SK-N-SH (cell line): ENCODE data around the gene CBS. TPM values are rescaled to one million over a fixed set of nuclear protein-coding genes. Genes with fewer than 3 reads are reported as not detected.

ENCODE experiments used
- CTCF ChIA-PET: fragments of 300-600, 350-600 bp; formaldehyde crosslinking; extraction: SDS; loops from one replicate; lab custom pipeline; 2021; lab: Yijun Ruan, JAX
- POLR2A ChIA-PET: fragments of 350-600 bp; sonication (Branson Sonifier 250); formaldehyde crosslinking; extraction: SDS; loops from one replicate; lab custom pipeline; 2020; ENCODE audit warnings: antibody characterized with exemption, inconsistent platforms; lab: Yijun Ruan, JAX
- DNase-seq: peaks from one replicate; pipeline ENCODE4 v3.0.0; 2012
- H2AFZ ChIP-seq: fragments of 200-600 bp; sonication (generic); 2 replicates; pipeline ENCODE4 v1.8.1; 2016; ENCODE audit warnings: antibody characterized with exemption, mild to moderate bottlenecking, low read depth
- H3F3A ChIP-seq: fragments of 200-600 bp; sonication (generic); replicated peaks from 2 replicates; pipeline ENCODE3; 2016; ENCODE audit warnings: antibody characterized with exemption, mild to moderate bottlenecking; ENCODE audit not compliant: insufficient read depth
- H3K27ac ChIP-seq, 2 experiments: fragments of 200-500 bp in 1 of 2; fragments of 200-600 bp in 1 of 2; sonication (Bioruptor generic) in 1 of 2; sonication (generic), shearing (Covaris generic) in 1 of 2; 2 replicates each; pipeline versions ENCODE4 v1.5.1 to v1.6.1; 2014 to 2016; ENCODE audit warnings: low read depth in 2 of 2, inconsistent platforms in 1 of 2, low read length in 1 of 2, mild to moderate bottlenecking in 1 of 2, mixed read lengths in 1 of 2
- H3K27me3 ChIP-seq: fragments of 200-600 bp; sonication (generic), shearing (Covaris generic); 2 replicates; pipeline ENCODE4 v1.6.1; 2016; ENCODE audit warnings: mixed run types; ENCODE audit not compliant: insufficient read depth
- H3K36me3 ChIP-seq, 2 experiments: fragments of 200-500 bp in 1 of 2; fragments of 200-600 bp in 1 of 2; sonication (Bioruptor generic) in 1 of 2; sonication (generic) in 1 of 2; replicated peaks in 1 of 2; 2 replicates each; pipeline versions ENCODE3 to v1.5.1; 2014 to 2016; ENCODE audit warnings: low read length in 1 of 2, mild to moderate bottlenecking in 1 of 2; ENCODE audit not compliant: insufficient read depth in 2 of 2, control insufficient read depth in 1 of 2
- H3K4me1 ChIP-seq, 2 experiments: fragments of 200-500 bp in 1 of 2; fragments of 200-600 bp in 1 of 2; sonication (Bioruptor generic) in 1 of 2; sonication (generic), shearing (Covaris generic) in 1 of 2; 2 replicates each; pipeline versions ENCODE4 v1.5.1 to v1.6.1; 2014 to 2016; ENCODE audit warnings: low read depth in 1 of 2, low read length in 1 of 2, mixed run types in 1 of 2; ENCODE audit not compliant: insufficient read depth in 2 of 2, control insufficient read depth in 1 of 2
- H3K4me2 ChIP-seq: fragments of 200-600 bp; sonication (generic), shearing (Covaris generic); 2 replicates; pipeline ENCODE4 v1.6.1; 2017; ENCODE audit warnings: mixed run types
- H3K4me3 ChIP-seq, 2 experiments: fragments of 200-500 bp in 1 of 2; fragments of 200-600 bp in 1 of 2; sonication (Bioruptor generic) in 1 of 2; sonication (generic), shearing (Covaris generic) in 1 of 2; 2 replicates each; pipeline versions ENCODE4 v1.5.1 to v1.8.1; 2014 to 2016; ENCODE audit warnings: low read depth in 2 of 2, inconsistent platforms in 1 of 2, low read length in 1 of 2, mild to moderate bottlenecking in 1 of 2, mixed read lengths in 1 of 2, moderate library complexity in 1 of 2
- H3K79me2 ChIP-seq: fragments of 200-600 bp; sonication (generic); 2 replicates; pipeline ENCODE4 v1.8.1; 2017; ENCODE audit warnings: mild to moderate bottlenecking; ENCODE audit not compliant: insufficient read depth
- H3K9ac ChIP-seq: fragments of 200-600 bp; sonication (generic); 2 replicates; pipeline ENCODE4 v1.6.1; 2017; ENCODE audit warnings: mixed run types
- H3K9me2 ChIP-seq: fragments of 200-600 bp; sonication (generic); 2 replicates; pipeline ENCODE4 v1.6.1; 2017; ENCODE audit warnings: mixed run types
- H3K9me3 ChIP-seq: fragments of 200-600 bp; sonication (generic); 2 replicates; pipeline ENCODE4 v1.6.1; 2017; ENCODE audit warnings: mixed run types, mild to moderate bottlenecking, moderate library complexity
- H4K20me1 ChIP-seq: fragments of 200-600 bp; sonication (generic); 2 replicates; pipeline ENCODE4 v1.6.1; 2017; ENCODE audit warnings: mild to moderate bottlenecking, mixed run types; ENCODE audit not compliant: insufficient read depth
- ELF1 ChIP-seq: IDR thresholded peaks from 2 replicates; pipeline ENCODE4 v1.4.0; 2012
- EP300 ChIP-seq, 2 experiments: IDR thresholded peaks; 2 replicates each; pipeline versions ENCODE4 v1.4.0 to v1.6.1; 2012; ENCODE audit warnings: borderline replicate concordance in 1 of 2, low read depth in 1 of 2, low read length in 1 of 2
- EZH2phosphoT487 ChIP-seq: fragments of 200-600 bp; sonication (generic); IDR thresholded peaks from 2 replicates; pipeline ENCODE4 v1.6.1; 2017; ENCODE audit warnings: low read depth, mixed run types, mild to moderate bottlenecking, antibody characterized with exemption, moderate library complexity, borderline replicate concordance
- FOXM1 ChIP-seq: IDR thresholded peaks from 2 replicates; pipeline ENCODE4 v1.4.0; 2012; ENCODE audit warnings: low read depth, mild to moderate bottlenecking
- GABPA ChIP-seq: IDR thresholded peaks from 2 replicates; pipeline ENCODE4 v1.4.0; 2012; ENCODE audit warnings: low read depth, mild to moderate bottlenecking
- MAX ChIP-seq: IDR thresholded peaks from 2 replicates; pipeline ENCODE4 v1.4.0; 2012; ENCODE audit warnings: low read depth
- MEF2A ChIP-seq: IDR thresholded peaks from 2 replicates; pipeline ENCODE4 v1.4.0; 2012; ENCODE audit warnings: low read depth, borderline replicate concordance
- NFIC ChIP-seq: IDR thresholded peaks from 2 replicates; pipeline ENCODE4 v1.4.0; 2012; ENCODE audit warnings: borderline replicate concordance
- NRF1 ChIP-seq: IDR thresholded peaks from 2 replicates; pipeline ENCODE4 v1.6.1; 2012; ENCODE audit warnings: low read depth, mild to moderate bottlenecking, low read length
- POLR2AphosphoS5 ChIP-seq: IDR thresholded peaks from 2 replicates; pipeline ENCODE4 v1.6.1; 2012; ENCODE audit warnings: low read depth, low read length
- RAD21 ChIP-seq: IDR thresholded peaks from 2 replicates; pipeline ENCODE4 v1.6.1; 2012; ENCODE audit warnings: mild to moderate bottlenecking, low read length
- SIN3A ChIP-seq: IDR thresholded peaks from 2 replicates; pipeline ENCODE4 v1.6.1; 2012; ENCODE audit warnings: low read depth, mild to moderate bottlenecking, low read length, moderate library complexity, borderline replicate concordance
- SMC3 ChIP-seq: IDR thresholded peaks from 2 replicates; pipeline ENCODE4 v1.6.1; 2012; ENCODE audit warnings: low read depth, low read length, improper control_type of control experiment
- TAF1 ChIP-seq: IDR thresholded peaks from 2 replicates; pipeline ENCODE4 v1.6.1; 2012; ENCODE audit warnings: low read depth, mild to moderate bottlenecking, low read length, moderate library complexity, borderline replicate concordance
- WGBS: methylation state at CpG from one replicate; pipeline ENCODE4 v1.1.6; 2017; ENCODE audit warnings: low lambda C conversion rate; 5-methylcytosine and 5-hydroxymethylcytosine counted together
- polyA plus RNA-seq, 3 experiments: library from polyadenylated mRNA; depleted of rRNA; stranded (reverse); fragments of >200 nt; gene quantifications; 2 replicates each; pipeline ENCODE4 v1.2.3, GENCODE V29; 2012
- TF ChIP-seq, protein P1 (sequence below): IDR thresholded peaks from 2 replicates; pipeline ENCODE4; 2012
- TF ChIP-seq, protein P2 (sequence below): IDR thresholded peaks from 2 replicates; pipeline ENCODE4 v1.4.0; 2012; ENCODE audit warnings: low read depth, borderline replicate concordance
- TF ChIP-seq, protein P3 (sequence below): fragments of 150-350 bp; IDR thresholded peaks from 2 replicates; pipeline ENCODE4 v1.6.1; 2016; ENCODE audit warnings: mild to moderate bottlenecking, low read depth, low read length

Gene CBS
- polyA plus RNA-seq, 1 of the 3 experiments (the other 2 are of a cell fraction) = 15.1 TPM

DNA sequence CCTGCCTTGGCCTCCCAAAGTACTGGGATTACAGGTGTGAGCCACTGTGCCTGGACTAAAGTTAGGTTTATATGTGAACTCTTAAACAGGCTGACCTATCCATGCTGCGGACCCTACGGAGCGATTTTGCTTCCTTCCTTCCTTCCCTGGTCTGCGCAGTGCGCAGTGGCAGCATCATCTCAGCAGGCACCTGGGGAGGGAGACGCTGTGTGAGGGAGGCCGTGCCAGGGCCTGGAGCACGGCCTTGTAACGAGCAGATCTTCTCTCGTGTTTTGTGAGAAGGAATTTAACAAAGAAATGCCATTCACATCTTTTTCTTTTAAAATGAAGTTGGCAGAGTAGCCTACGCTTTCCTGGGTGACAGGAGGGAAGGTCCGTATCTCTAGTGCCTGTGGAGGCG is 55.5 kb downstream of the CBS start (continued):
- TF ChIP-seq, protein P1, sequence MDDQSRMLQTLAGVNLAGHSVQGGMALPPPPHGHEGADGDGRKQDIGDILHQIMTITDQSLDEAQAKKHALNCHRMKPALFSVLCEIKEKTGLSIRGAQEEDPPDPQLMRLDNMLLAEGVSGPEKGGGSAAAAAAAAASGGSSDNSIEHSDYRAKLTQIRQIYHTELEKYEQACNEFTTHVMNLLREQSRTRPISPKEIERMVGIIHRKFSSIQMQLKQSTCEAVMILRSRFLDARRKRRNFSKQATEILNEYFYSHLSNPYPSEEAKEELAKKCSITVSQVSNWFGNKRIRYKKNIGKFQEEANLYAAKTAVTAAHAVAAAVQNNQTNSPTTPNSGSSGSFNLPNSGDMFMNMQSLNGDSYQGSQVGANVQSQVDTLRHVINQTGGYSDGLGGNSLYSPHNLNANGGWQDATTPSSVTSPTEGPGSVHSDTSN = no peak
- TF ChIP-seq ELF1 = no peak
- TF ChIP-seq, all 33 proteins: peak for 0

DNA sequence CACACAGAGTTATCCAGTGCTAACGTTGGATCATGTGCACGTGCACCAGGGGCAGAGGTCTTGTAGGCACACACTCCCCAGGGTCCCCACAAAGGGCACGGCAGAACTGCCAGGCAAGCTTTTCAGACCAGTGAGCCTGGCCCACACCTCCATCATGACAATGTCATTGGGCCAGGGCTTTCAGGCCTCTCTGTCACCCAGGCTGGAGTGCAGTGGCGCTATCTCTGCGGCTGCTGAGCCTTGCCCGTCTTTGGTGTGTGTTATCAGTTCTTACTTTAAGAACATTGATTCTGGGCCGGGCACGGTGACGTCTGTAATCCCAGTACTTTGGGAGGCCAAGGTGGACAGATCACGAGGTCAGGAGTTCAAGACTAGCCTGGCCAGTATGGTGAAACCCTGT is 57.1 kb downstream of the CBS start:
- no peak for DNase-seq
- Histone ChIP-seq H3K4me1 (peaks cover 0 to 17% of the 10 kb centered on the region in 2 experiments; a peak in 2 of 4 replicates), H3F3A (no peaks in the 10 kb centered on the region), H3K9me3 (no peaks in the 10 kb centered on the region), H3K9me2 (no peaks in the 10 kb centered on the region), H3K4me2 (no peak overlapping the region), H3K79me2 (no peaks in the 10 kb centered on the region), H3K4me3 (no peak overlapping the region), H3K27ac (no peak overlapping the region), H3K27me3 (no peaks in the 10 kb centered on the region), H2AFZ (no peak overlapping the region), H4K20me1 (no peaks in the 10 kb centered on the region), H3K36me3 (peaks cover 10 to 16% of the 10 kb centered on the region in 2 experiments), H3K9ac (no peak overlapping the region)
- TF ChIP-seq TAF1 = no peak
- no peak for TF ChIP-seq SMC3
- no peak for TF ChIP-seq ELF1
- TF ChIP-seq SIN3A = no peak
- TF ChIP-seq GABPA = no peak
- no peak for TF ChIP-seq MAX
- TF ChIP-seq RAD21 = no peak
- TF ChIP-seq MEF2A = no peak
- no peak for TF ChIP-seq NFIC
- no peak for TF ChIP-seq EP300 (IDR thresholded peaks at IDR 0.05; ENCODE audit: borderline replicate concordance in 1 of 2, low read depth in 1 of 2, low read length in 1 of 2)
- TF ChIP-seq FOXM1 = no peak
- TF ChIP-seq, protein P2, sequence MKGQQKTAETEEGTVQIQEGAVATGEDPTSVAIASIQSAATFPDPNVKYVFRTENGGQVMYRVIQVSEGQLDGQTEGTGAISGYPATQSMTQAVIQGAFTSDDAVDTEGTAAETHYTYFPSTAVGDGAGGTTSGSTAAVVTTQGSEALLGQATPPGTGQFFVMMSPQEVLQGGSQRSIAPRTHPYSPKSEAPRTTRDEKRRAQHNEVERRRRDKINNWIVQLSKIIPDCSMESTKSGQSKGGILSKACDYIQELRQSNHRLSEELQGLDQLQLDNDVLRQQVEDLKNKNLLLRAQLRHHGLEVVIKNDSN = no peak
- no peak for TF ChIP-seq EZH2phosphoT487
- TF ChIP-seq NRF1 = no peak
- no peak for TF ChIP-seq POLR2AphosphoS5
- TF ChIP-seq, protein P3, sequence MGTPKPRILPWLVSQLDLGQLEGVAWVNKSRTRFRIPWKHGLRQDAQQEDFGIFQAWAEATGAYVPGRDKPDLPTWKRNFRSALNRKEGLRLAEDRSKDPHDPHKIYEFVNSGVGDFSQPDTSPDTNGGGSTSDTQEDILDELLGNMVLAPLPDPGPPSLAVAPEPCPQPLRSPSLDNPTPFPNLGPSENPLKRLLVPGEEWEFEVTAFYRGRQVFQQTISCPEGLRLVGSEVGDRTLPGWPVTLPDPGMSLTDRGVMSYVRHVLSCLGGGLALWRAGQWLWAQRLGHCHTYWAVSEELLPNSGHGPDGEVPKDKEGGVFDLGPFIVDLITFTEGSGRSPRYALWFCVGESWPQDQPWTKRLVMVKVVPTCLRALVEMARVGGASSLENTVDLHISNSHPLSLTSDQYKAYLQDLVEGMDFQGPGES = no peak
- WGBS = 97% methylated on average over 9 of the region's 10 CpGs
- CTCF ChIA-PET = no interaction called here
- POLR2A ChIA-PET = no interaction called here
